ENCODE measurements around the gene ID4. TPM values are rescaled to one million over a fixed set of nuclear protein-coding genes. Genes with fewer than 3 reads are reported as not detected.
A peak's percentile ranks its signal among the peaks of the same experiment; 100 is the strongest.
"Not testable (repeated sequence)": the region's sequence is repeated elsewhere in the genome, so short reads cannot be mapped to it uniquely, and the experiment has no call there.

ID4 gene
- total and polyA plus RNA-seq, 4 donors = 58.6 to 247 (median 98.2) TPM

GRCh38 chr6:19845266-19846041, 8.3 kb downstream of the ID4 start:
- intact Hi-C loops (cut with DNase I) = loop anchor here (5.0 to 10.0 kb wide), 4 partner anchors 33 to 521 kb away; no protein-coding TSS in a partner anchor
- no peak overlapping the region for H3K4me3 ChIP-seq (ENCODE audit: low read length in 2 of 2)
- H3K4me1 ChIP-seq (ENCODE audit: control insufficient read depth in 1 of 2, insufficient read depth in 2 of 2, low read length in 2 of 2) = peaks cover 12 to 14% of the 10 kb centered on the region in 2 donors
- H3K36me3 ChIP-seq (ENCODE audit: control insufficient read depth in 1 of 2, insufficient read depth in 2 of 2, low read length in 1 of 2) = peaks cover 0 to 3% of the 10 kb centered on the region in 2 donors
- DNase-seq (no peak), ATAC-seq (ENCODE audit: low FRiP score) (no peak)
- no peaks in the 10 kb centered on the region for H3K9me3 ChIP-seq (ENCODE audit: control insufficient read depth, low read length)
- no peaks in the 10 kb centered on the region for H3K27me3 ChIP-seq (ENCODE audit: control insufficient read depth in 1 of 2, insufficient read depth in 2 of 2, low read length in 1 of 2)
- peak overlapping the region; percentile 53 to 98 for H3K27ac ChIP-seq (ENCODE audit: low read depth in 1 of 2, low read length in 2 of 2)
- 27 to 33% methylated on average over 10 of the region's 10 CpGs for WGBS, 2 donors

GRCh38 chr6:19848465-19849029, 11.4 kb downstream of the ID4 start:
- Histone ChIP-seq H3K27me3 (ENCODE audit: control insufficient read depth in 1 of 2, insufficient read depth in 2 of 2, low read length in 1 of 2) (no peaks in the 10 kb centered on the region), H3K4me3 (ENCODE audit: low read length in 2 of 2) (peak overlapping the region; percentile 40 to 84), H3K36me3 (ENCODE audit: control insufficient read depth in 1 of 2, insufficient read depth in 2 of 2, low read length in 1 of 2) (peaks cover 0 to 3% of the 10 kb centered on the region in 2 donors), H3K9me3 (ENCODE audit: control insufficient read depth, low read length) (no peaks in the 10 kb centered on the region), H3K27ac (ENCODE audit: low read depth in 1 of 2, low read length in 2 of 2) (peak overlapping the region; percentile 77 to 87), H3K4me1 (ENCODE audit: control insufficient read depth in 1 of 2, insufficient read depth in 2 of 2, low read length in 2 of 2) (peaks cover 10 to 19% of the 10 kb centered on the region in 2 donors)
- intact Hi-C loops (cut with DNase I) = loop anchor here (5.0 to 10.0 kb wide), 4 partner anchors 36 to 524 kb away; no protein-coding TSS in a partner anchor
- ATAC-seq (ENCODE audit: low FRiP score) (no peak), DNase-seq (no peak)
- WGBS, 2 donors = 46 to 53% methylated on average over 2 of the region's 2 CpGs

- H3K4me3 ChIP-seq (ENCODE audit: low read length in 2 of 2) = peak overlapping the region; percentile 40 to 84
Measured at GRCh38 chr6:19849196-19849595, 12.0 kb downstream of the ID4 start.

GRCh38 chr6:19849755-19850154, 12.6 kb downstream of the ID4 start:
- H3K4me3 ChIP-seq (ENCODE audit: low read length in 2 of 2) = peak overlapping the region in 1 of 2 donors; percentile 14
- intact Hi-C loops (cut with DNase I) = loop anchor here (2.0 to 10.0 kb wide), 8 partner anchors 37 to 1105 kb away; no protein-coding TSS in a partner anchor
- peaks cover 0 to 1% of the 10 kb centered on the region in 2 donors for H3K36me3 ChIP-seq (ENCODE audit: control insufficient read depth in 1 of 2, insufficient read depth in 2 of 2, low read length in 1 of 2)
- 10 to 17% methylated on average over 4 of the region's 4 CpGs for WGBS, 2 donors
- H3K27me3 ChIP-seq (ENCODE audit: control insufficient read depth in 1 of 2, insufficient read depth in 2 of 2, low read length in 1 of 2) = no peaks in the 10 kb centered on the region
- peak overlapping the region; percentile 82 to 95 for H3K27ac ChIP-seq (ENCODE audit: low read depth in 1 of 2, low read length in 2 of 2)
- peaks cover 5 to 13% of the 10 kb centered on the region in 2 donors for H3K4me1 ChIP-seq (ENCODE audit: control insufficient read depth in 1 of 2, insufficient read depth in 2 of 2, low read length in 2 of 2)
- ATAC-seq (ENCODE audit: low FRiP score) (no peak), DNase-seq (no peak)
- no peaks in the 10 kb centered on the region for H3K9me3 ChIP-seq (ENCODE audit: control insufficient read depth, low read length)

More at GRCh38 chr6:19849196-19849595, 12.0 kb downstream of the ID4 start:
- peak overlapping the region; percentile 77 to 87 for H3K27ac ChIP-seq (ENCODE audit: low read depth in 1 of 2, low read length in 2 of 2)
- H3K36me3 ChIP-seq (ENCODE audit: control insufficient read depth in 1 of 2, insufficient read depth in 2 of 2, low read length in 1 of 2) = peaks cover 0 to 3% of the 10 kb centered on the region in 2 donors
- intact Hi-C loops (cut with DNase I) = loop anchor here (5.0 to 10.0 kb wide), 4 partner anchors 37 to 524 kb away; no protein-coding TSS in a partner anchor
- H3K27me3 ChIP-seq (ENCODE audit: control insufficient read depth in 1 of 2, insufficient read depth in 2 of 2, low read length in 1 of 2) = no peaks in the 10 kb centered on the region
- no peaks in the 10 kb centered on the region for H3K9me3 ChIP-seq (ENCODE audit: control insufficient read depth, low read length)
- WGBS, 2 donors = 5 to 9% methylated on average over 3 of the region's 3 CpGs
- peaks cover 10 to 18% of the 10 kb centered on the region in 2 donors for H3K4me1 ChIP-seq (ENCODE audit: control insufficient read depth in 1 of 2, insufficient read depth in 2 of 2, low read length in 2 of 2)
- DNase-seq (no peak), ATAC-seq (ENCODE audit: low FRiP score) (no peak)

GRCh38 chr6:19851241-19852089, 14.3 kb downstream of the ID4 start:
- H3K9me3 ChIP-seq (ENCODE audit: control insufficient read depth, low read length) = no peaks in the 10 kb centered on the region
- intact Hi-C loops (cut with DNase I) = loop anchor here (2.0 to 10.0 kb wide), 4 partner anchors 203 to 1107 kb away; no protein-coding TSS in a partner anchor
- peak; percentile 89 for ATAC-seq (ENCODE audit: low FRiP score)
- H3K36me3 ChIP-seq (ENCODE audit: control insufficient read depth in 1 of 2, insufficient read depth in 2 of 2, low read length in 1 of 2) = no peaks in the 10 kb centered on the region
- no peak for DNase-seq
- H3K27ac ChIP-seq (ENCODE audit: low read depth in 1 of 2, low read length in 2 of 2) = peak overlapping the region; percentile 61 to 100
- 15 to 16% methylated on average over 10 of the region's 10 CpGs for WGBS, 2 donors
- H3K4me3 ChIP-seq (ENCODE audit: low read length in 2 of 2) = peak overlapping the region in 1 of 2 donors; percentile 52
- H3K27me3 ChIP-seq (ENCODE audit: control insufficient read depth in 1 of 2, insufficient read depth in 2 of 2, low read length in 1 of 2) = no peaks in the 10 kb centered on the region
- H3K4me1 ChIP-seq (ENCODE audit: control insufficient read depth in 1 of 2, insufficient read depth in 2 of 2, low read length in 2 of 2) = peaks cover 3 to 9% of the 10 kb centered on the region in 2 donors

- no peak for ATAC-seq (ENCODE audit: low FRiP score)
Measured at GRCh38 chr6:19852090-19852457, 14.9 kb downstream of the ID4 start.

GRCh38 chr6:19852927-19853326, 15.8 kb downstream of the ID4 start:
- Histone ChIP-seq H3K27me3 (ENCODE audit: control insufficient read depth in 1 of 2, insufficient read depth in 2 of 2, low read length in 1 of 2) (no peaks in the 10 kb centered on the region), H3K4me1 (ENCODE audit: control insufficient read depth in 1 of 2, insufficient read depth in 2 of 2, low read length in 2 of 2) (peaks cover 3 to 7% of the 10 kb centered on the region in 2 donors), H3K4me3 (ENCODE audit: low read length in 2 of 2) (no peak overlapping the region), H3K9me3 (ENCODE audit: control insufficient read depth, low read length) (no peaks in the 10 kb centered on the region), H3K27ac (ENCODE audit: low read depth in 1 of 2, low read length in 2 of 2) (no peak overlapping the region), H3K36me3 (ENCODE audit: control insufficient read depth in 1 of 2, insufficient read depth in 2 of 2, low read length in 1 of 2) (no peaks in the 10 kb centered on the region)
- DNase-seq (no peak), ATAC-seq (ENCODE audit: low FRiP score) (no peak)
- 77% methylated on average over 6 of the region's 6 CpGs for WGBS, 2 donors
- intact Hi-C loops (cut with DNase I) = loop anchor here (2.0 to 10.0 kb wide), 4 partner anchors 202 to 1108 kb away; no protein-coding TSS in a partner anchor

More at GRCh38 chr6:19852090-19852457, 14.9 kb downstream of the ID4 start:
- 90 to 97% methylated on average over 2 of the region's 2 CpGs for WGBS, 2 donors
- Histone ChIP-seq H3K9me3 (ENCODE audit: control insufficient read depth, low read length) (no peaks in the 10 kb centered on the region), H3K27ac (ENCODE audit: low read depth in 1 of 2, low read length in 2 of 2) (no peak overlapping the region), H3K4me3 (ENCODE audit: low read length in 2 of 2) (no peak overlapping the region), H3K27me3 (ENCODE audit: control insufficient read depth in 1 of 2, insufficient read depth in 2 of 2, low read length in 1 of 2) (no peaks in the 10 kb centered on the region), H3K4me1 (ENCODE audit: control insufficient read depth in 1 of 2, insufficient read depth in 2 of 2, low read length in 2 of 2) (peaks cover 3 to 7% of the 10 kb centered on the region in 2 donors), H3K36me3 (ENCODE audit: control insufficient read depth in 1 of 2, insufficient read depth in 2 of 2, low read length in 1 of 2) (no peaks in the 10 kb centered on the region)
- intact Hi-C loops (cut with DNase I) = loop anchor here (2.0 to 10.0 kb wide), 4 partner anchors 203 to 1107 kb away; no protein-coding TSS in a partner anchor
- DNase-seq = no peak

GRCh38 chr6:19854421-19855015, 17.3 kb downstream of the ID4 start:
- H3K36me3 ChIP-seq (ENCODE audit: control insufficient read depth in 1 of 2, insufficient read depth in 2 of 2, low read length in 1 of 2); H3K9me3 ChIP-seq (ENCODE audit: control insufficient read depth, low read length); DNase-seq; ATAC-seq (ENCODE audit: low FRiP score); H3K27ac ChIP-seq (ENCODE audit: low read depth in 1 of 2, low read length in 2 of 2); H3K4me3 ChIP-seq (ENCODE audit: low read length in 2 of 2); H3K27me3 ChIP-seq (ENCODE audit: control insufficient read depth in 1 of 2, insufficient read depth in 2 of 2, low read length in 1 of 2); H3K4me1 ChIP-seq (ENCODE audit: control insufficient read depth in 1 of 2, insufficient read depth in 2 of 2, low read length in 2 of 2): not testable (repeated sequence)
- 96 to 98% methylated on average over 32 to 43 of the region's 43 CpGs for WGBS, 2 donors
- intact Hi-C loops (cut with DNase I) = loop anchor here (5.0 to 10.0 kb wide), 4 partner anchors 200 to 1110 kb away; no protein-coding TSS in a partner anchor
